NCI-H69 (cell line): ENCODE measurements around the gene TBC1D22B.
"Not testable (repeated sequence)": the region's sequence is repeated elsewhere in the genome, so short reads cannot be mapped to it uniquely, and the experiment has no call there.

ENCODE experiments used
- DNase-seq: peaks from one replicate; lab custom pipeline; 2025; lab: John Stamatoyannopoulos, UW

TBC1D22B gene

GRCh38 chr6:37265860-37266259 is 8.3 kb downstream of the TBC1D22B start:
- DNase-seq: no peak

- no peak for DNase-seq
These were observed 11.5 kb downstream of the TBC1D22B start for GRCh38 chr6:37269105-37269504.

- DNase-seq: no peak
These were observed 15.4 kb downstream of the TBC1D22B start for GRCh38 chr6:37272834-37273566.

- DNase-seq: peak; percentile 88
These were observed 16.1 kb downstream of the TBC1D22B start for GRCh38 chr6:37273690-37274089.

- DNase-seq: no peak
These were observed 17.8 kb downstream of the TBC1D22B start for GRCh38 chr6:37275350-37275749.

- no peak for DNase-seq
These were observed 19.4 kb downstream of the TBC1D22B start for GRCh38 chr6:37277001-37277409.

- DNase-seq: no peak
These were observed 22.0 kb downstream of the TBC1D22B start for GRCh38 chr6:37279366-37280134.

GRCh38 chr6:37280162-37280887 is 22.8 kb downstream of the TBC1D22B start:
- DNase-seq: peak; percentile 58

- DNase-seq: no peak
These were observed 24.8 kb downstream of the TBC1D22B start for GRCh38 chr6:37282371-37282770.

GRCh38 chr6:37283268-37283667 is 25.7 kb downstream of the TBC1D22B start:
- DNase-seq: no peak

GRCh38 chr6:37283671-37284151 is 26.1 kb downstream of the TBC1D22B start:
- DNase-seq: no peak

GRCh38 chr6:37284781-37285180 is 27.2 kb downstream of the TBC1D22B start:
- no peak for DNase-seq

GRCh38 chr6:37285861-37286311 is 28.3 kb downstream of the TBC1D22B start:
- no peak for DNase-seq

- DNase-seq: no peak
These were observed 30.1 kb downstream of the TBC1D22B start for GRCh38 chr6:37287519-37288157.

- DNase-seq: no peak
These were observed 30.7 kb downstream of the TBC1D22B start for GRCh38 chr6:37288247-37288646.

- no peak for DNase-seq
These were observed 32.4 kb downstream of the TBC1D22B start for GRCh38 chr6:37289931-37290330.

GRCh38 chr6:37293426-37293825 is 35.9 kb downstream of the TBC1D22B start:
- no peak for DNase-seq

GRCh38 chr6:37297637-37298036 is 40.1 kb downstream of the TBC1D22B start:
- DNase-seq: not testable (repeated sequence)

GRCh38 chr6:37298958-37299357 is 41.4 kb downstream of the TBC1D22B start:
- DNase-seq: no peak

GRCh38 chr6:37299990-37300389 is 42.4 kb downstream of the TBC1D22B start:
- no peak for DNase-seq

GRCh38 chr6:37302086-37302686 is 44.6 kb downstream of the TBC1D22B start:
- no peak for DNase-seq
